GM19468 (cell line): ENCODE measurements around the gene ETFBKMT.
"Not testable (repeated sequence)": the region's sequence is repeated elsewhere in the genome, so short reads cannot be mapped to it uniquely, and the experiment has no call there.

ENCODE experiments used
- ATAC-seq: cut with Tn5 transposase; IDR thresholded peaks from one replicate; pipeline ENCODE4 v1.9.1; 2021; ENCODE audit warnings: mild to moderate bottlenecking, moderate library complexity, moderate number of reproducible peaks; ENCODE audit not compliant: unreplicated experiment; ENCODE audit errors: extremely low read depth

The ETFBKMT gene

DNA sequence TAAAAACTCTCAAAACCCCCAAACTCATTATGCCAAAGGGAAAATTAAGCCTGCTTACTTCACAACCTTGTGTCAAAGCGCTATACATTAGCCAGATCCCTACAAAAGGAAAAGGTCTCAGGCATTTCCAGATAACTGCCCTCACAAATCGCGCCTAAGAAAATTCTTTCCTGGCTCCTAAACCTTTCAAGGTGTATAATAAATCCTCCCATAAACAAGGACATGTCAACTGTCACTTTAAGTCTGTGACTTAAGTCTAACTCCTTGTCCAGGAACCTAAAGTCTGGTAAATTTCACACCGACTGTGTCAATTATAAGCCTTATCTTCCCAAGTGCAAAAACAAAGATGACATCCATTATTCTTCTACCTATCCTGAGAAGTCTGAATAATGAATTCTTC lies 4.3 kb upstream of the ETFBKMT start:
- no peak for ATAC-seq

DNA sequence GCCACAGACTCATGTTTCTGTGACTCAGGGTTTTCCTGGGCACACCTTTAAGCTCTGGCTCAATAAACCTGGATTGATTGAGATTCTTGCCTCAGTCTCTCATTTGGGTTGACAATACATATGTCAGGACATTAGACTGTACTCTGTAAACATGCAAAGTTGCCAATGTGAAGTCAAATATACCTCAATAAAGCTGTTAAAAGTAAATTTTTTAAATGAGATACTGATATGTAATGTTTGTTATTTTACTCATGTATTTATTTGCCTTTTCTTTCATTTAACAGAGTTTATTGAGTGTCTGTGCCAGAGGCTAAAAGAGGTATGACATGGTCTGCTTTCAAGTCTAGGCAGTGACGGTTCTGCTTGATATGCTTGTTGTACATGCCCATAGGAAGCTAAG lies 3.7 kb upstream of the ETFBKMT start:
- no peak for ATAC-seq

DNA sequence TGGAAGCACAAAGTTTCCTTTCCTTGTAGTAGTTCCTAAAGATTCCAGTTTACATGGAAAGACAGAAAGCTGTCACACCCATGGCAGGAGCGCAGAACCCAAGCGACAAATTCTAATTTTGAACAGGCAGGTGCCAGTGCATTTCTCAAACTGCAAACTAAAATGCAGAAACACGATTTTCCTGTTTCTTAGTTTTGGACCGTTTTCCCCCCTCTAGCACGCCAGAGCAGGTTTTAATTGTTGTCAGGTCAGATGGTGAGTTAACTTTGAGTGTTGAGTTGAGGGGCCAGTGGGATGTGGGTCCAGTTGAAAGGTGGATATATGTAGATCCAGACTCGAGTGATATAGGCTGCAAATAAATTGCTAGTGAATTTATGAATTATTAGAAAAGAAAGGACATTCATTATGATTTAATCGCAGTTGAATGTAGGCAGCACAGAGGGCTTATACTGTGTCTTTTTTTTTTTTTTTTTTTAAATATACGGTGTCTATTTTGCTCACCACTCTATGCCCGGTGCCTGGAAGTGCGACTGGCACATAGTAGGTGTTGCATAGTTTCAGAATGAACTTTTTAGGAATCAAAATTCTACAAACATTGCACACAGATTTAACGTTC lies 909 bp upstream of the ETFBKMT start:
- ATAC-seq: no peak

DNA sequence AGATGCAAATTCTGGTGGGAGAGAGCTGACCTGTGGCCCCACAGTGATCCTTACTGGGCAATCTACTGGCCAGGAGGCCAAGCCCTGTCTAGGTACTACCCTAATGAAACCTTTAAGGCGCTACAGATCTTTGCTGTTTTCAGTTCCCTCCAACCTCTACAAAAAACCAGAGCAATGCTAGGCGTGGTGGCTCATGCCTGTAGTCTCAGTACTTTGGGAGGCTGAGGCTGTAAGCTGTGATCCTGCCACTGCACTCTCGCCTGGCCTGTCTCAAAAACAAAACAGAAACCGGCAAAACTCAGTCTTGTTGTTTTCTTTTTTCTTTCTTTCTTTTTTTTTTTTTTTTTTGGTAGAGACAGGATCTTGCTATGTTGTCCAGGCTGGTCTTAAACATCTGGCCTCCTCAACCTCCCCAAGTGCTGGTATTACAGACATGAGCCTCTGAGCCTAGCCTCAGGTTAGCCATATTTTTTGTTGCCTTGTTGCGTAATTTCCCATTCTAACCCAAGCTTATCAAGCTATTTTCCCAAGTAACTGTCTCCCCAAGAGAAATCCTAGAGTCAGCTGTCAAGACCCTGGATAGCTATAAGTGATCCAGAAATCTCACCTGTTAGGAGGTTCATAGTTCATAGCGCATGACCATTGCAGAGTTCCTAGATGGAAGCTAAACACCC lies 2.8 kb downstream of the ETFBKMT start:
- no peak for ATAC-seq

DNA sequence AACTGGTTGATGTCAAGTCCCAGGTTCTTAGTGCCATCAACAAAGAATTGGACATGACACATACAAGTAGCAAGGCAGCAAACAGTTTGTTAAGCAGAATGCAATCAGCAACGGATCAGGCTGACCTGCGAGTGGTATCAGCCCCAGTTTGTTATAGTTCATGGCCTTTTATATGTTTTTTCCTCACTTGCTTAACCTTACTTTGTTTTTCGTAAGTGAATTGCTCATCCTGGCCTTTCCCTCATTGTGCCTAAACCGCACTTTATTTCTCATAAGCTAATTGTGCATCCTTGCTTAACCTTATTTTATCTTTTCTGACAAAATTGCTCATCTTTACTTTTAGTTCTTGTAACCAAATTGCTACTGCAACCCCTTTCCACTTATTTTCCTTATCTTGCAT lies 4.1 kb downstream of the ETFBKMT start:
- ATAC-seq: no peak

DNA sequence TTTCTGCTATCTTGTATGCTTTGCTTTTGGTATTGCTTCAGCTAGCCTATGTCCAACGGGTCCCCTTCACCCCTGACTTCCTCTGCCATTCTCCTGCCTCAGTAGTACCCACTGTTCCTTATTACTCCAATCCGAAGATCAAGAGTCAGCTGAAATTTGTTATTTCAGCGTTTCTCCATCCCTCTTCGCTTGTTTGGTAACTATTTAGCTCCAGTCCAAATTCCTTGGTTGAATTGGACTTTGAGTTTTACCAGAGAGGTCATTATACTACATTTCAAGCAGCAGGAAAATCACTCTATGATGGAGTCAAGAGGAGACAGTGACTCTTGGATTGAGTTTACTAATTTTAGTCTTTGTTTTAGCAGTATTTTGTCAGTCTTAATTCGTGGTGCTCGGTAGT lies 4.5 kb downstream of the ETFBKMT start:
- no peak for ATAC-seq

DNA sequence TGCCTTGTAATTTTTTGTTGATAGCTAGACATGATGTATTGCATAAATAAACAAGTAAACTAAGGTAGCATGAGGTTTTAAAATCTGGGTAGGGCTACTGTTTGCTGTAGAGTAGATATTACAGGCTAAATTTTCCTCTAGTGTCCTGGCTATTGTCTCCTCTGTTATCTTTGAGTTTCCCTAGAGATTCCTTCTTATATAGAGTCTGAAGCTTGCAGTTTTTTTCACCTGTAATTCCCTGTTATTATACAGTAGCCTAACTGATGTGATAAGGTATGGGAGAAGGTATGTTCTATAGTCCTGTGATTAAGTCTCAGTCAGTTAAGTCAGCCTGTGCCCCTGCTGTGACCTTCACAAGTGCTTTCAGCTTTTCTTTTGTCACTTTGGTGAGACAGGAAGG lies 9.5 kb downstream of the ETFBKMT start:
- no peak for ATAC-seq

DNA sequence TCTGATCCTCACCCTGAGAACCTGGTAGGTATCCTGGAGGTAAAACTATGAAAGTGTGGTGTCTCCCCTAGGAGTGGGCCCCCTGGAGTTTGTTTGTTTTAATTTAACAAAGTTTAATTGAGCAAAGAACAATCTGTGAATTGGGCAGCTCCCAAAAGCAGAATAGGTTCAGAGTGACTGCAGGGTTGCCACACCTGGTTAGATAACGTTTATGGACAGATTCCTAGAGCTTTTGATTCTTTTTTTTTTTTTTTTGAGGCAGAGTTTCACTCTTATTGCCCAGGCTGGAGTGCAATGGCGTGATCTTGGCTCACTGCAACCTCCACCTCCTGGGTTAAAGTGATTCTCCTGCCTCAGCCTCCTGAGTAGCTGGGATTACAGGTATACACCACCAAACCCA lies 10.1 kb downstream of the ETFBKMT start:
- ATAC-seq: not testable (repeated sequence)

DNA sequence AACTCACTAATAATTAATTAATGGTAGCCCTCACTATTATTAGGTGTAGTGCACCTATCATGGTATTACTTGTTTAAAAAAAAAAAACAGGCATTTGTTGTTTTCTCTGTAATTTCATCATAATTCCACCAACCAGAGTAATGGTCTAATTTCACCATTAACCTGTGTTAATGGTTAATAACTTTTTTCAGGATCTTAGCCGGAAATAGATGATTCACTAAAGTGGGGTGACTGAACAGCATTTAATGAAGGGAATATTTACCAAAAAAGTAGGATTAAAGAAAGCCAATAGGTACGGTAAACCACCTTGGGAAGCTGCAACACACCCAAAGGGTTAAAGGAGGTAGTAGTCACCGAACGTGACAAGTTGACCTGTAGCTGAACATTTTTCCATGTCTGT lies 13.0 kb downstream of the ETFBKMT start:
- no peak for ATAC-seq

DNA sequence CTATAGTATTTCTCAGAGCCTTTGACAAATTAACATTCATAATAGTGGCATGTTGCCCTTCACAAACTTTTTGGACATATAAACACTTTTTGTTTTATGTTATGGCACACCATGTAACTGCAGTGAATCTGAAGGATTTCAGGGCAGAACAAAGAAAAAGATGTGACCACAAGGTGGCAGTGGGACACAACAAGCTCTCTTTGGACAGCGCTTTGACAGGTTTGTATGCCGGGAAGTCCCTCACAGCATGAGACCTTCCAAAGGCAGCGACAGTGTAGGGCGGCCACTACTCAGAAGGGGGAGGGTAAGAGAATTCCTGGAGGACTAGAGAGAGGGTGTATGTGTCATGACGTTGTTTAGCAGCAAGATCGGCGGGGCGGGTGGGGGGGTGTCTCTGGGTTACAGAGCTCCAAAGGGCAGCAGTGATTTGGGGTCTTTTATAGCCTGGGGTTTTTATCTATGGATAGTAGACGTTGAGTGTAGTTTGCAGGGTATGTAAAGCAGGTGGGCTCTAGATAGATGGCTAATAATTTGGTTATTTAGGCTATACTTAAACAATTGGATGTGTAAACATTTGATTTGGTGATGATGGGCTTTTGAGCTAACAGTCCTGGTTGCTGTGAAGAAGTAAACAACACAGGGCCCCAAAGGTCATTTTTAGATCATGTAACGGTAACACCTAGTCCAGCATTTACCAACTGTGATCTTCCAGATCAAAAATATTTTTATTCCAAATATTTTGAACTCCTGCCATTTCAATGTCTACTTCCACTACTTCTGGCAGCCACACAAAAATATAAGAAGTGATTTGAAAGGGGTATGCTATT lies 22.9 kb downstream of the ETFBKMT start:
- ATAC-seq: no peak

DNA sequence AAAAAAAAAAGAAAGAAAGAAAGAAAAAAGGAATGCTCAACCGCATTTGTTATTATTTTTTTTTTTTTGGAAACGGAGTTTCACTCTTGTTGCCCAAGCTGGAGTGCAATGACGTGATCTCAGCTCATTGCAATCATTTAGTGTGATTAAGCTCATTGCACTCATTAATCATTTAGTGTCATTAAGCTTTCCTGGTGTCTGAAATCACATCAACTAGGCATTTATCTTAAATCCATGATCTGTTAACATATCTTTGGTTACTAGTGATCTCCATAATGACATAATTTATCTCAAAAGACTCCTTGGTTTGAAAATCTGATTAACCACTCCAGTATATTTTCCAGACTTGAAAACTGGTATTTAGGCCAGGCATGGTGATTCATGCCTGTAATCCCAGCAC lies 26.3 kb downstream of the ETFBKMT start:
- no peak for ATAC-seq

DNA sequence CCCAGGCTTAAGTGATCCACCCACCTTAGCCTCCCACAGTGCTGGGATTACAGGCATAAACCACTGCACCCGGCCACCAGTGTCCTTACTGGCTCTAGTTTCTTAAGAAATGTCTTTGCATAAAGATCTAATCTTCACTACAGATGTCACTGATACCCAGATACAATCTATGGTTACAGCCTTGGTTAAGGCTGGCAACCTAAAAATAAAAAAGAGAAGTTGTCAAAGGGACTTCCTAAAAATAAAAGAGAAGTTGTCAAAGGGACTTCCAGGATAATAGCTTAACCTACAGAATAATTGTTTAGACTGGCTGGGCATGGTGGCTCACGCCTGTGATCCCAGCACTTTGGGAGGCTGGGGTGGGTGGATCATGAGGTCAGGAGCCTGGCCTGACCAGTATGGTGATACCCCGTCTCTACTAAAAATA lies 27.6 kb downstream of the ETFBKMT start:
- no peak for ATAC-seq

DNA sequence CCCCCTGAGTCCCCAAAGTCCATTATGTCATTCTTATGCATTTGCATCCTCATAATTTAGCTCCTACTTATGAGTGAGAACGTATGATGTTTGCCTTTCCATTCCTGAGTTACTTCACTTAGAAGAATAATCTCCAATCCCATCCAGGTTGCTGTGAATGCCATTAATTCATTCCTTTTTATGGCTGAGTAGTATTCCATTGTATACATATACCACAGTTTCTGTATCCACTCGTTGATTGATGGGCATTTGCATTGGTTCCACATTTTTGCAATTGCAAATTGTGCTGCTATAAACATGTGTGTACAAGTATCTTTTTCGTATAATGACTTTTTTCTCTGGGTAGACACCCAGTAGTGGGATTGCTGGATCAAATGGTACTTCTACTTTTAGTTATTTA lies 30.4 kb downstream of the ETFBKMT start:
- ATAC-seq: not testable (repeated sequence)

DNA sequence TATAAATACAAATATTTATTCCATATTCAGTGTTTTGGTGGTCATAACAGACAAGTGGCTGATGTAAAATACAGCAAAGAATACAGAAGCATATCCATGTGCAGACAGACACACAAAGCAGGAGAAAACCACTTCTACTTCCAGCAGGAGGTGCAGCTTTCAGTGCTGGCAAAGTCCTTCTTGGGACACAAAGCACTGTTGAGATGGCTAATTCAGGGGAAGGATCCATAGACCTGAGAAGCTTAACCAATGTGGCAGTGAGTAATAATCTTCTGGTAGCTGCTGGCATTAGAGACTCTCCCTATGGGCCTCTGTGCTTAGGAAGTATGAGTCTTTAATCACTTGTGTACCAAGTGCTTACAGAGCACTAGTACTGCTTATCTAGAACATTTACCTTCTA lies 42.6 kb downstream of the ETFBKMT start:
- ATAC-seq: no peak

DNA sequence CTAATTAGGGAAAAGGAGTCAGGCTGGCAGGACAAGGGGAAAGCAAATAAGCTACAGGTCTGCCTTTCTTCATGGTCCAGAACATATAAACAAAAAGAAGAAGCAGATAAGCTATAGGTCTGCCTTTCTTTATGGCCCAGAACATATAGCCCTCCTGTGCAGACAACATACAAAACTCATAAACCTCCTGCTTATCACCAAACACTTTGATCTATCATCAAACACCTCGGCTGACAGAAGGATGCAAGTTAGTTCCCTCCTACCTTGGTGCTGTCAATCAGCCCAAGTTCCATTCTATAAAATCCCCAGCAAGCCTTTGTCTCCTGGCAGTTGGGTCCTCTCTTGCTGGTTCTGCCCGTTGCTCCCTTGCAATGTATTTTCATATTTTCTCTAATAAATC lies 46.1 kb downstream of the ETFBKMT start:
- ATAC-seq: no peak

DNA sequence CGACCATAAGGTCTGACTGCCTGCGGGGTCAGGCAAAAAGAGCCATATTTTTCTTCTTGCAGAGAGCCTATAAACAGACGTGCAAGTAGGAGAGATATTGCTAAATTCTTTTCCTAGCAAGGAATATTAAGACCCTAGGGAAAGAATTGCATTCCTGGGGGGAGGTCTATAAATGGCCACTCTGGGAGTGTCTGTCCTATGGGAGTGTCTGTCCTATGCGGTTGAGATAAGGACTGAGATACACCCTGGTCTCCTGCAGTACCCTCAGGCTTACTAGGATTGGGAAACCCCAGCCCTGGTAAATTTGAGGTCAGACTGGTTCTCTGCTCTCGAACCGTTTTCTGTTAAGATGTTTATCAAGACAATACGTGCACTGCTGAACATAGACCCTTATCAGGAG lies 48.6 kb downstream of the ETFBKMT start:
- ATAC-seq: not testable (repeated sequence)

DNA sequence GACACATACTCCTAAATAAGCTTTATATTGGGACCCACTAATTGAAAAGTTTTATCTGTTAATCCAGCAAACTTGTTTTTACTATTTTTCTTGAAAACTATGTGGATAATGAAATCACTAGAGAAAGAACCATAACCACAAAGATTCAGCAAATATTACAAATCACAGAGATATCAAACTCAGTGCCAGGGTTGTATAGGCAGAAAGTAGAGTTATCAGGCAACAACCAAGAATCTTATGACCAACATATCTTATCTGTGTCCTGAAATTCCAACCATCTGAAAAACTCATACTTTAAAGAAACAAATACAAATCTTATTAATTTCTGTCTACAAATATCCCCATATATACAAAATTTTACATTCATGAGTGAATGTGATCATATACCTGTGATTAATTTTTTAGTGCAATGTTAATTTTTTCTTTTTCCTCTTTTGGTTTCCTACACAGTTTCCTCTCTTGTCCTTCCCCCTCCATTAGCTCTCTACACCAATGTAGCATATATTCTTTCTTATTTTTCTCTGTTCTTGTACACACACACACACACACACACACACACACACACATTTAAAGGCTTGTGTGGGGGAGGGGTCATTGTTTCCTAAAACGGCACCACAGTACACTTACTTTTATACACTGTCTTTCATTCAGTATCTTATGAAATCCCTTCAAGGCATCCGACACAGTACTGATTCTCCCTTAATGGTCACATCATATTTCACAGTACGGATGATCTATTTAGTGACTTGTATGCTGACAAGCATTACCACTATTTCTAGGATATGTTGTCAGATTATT lies 50.7 kb downstream of the ETFBKMT start:
- ATAC-seq: no peak

DNA sequence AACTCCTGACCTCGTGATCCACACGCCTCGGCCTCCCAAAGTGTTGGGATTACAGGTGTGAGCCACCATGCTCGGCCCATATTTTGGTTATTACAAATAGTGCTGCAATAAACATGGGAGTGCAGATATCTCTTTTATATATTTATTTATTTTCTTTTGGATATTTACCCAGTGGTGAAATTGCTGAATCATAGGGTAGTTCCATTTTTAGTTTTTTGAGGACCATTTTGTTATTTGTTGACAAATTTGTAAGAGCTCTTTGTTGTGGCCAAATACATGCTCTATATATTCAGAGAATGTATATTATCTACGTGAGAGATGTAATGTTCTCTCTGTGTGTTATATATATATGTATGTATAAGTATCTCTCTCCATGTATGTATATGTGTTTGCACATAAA lies 53.4 kb downstream of the ETFBKMT start:
- no peak for ATAC-seq

DNA sequence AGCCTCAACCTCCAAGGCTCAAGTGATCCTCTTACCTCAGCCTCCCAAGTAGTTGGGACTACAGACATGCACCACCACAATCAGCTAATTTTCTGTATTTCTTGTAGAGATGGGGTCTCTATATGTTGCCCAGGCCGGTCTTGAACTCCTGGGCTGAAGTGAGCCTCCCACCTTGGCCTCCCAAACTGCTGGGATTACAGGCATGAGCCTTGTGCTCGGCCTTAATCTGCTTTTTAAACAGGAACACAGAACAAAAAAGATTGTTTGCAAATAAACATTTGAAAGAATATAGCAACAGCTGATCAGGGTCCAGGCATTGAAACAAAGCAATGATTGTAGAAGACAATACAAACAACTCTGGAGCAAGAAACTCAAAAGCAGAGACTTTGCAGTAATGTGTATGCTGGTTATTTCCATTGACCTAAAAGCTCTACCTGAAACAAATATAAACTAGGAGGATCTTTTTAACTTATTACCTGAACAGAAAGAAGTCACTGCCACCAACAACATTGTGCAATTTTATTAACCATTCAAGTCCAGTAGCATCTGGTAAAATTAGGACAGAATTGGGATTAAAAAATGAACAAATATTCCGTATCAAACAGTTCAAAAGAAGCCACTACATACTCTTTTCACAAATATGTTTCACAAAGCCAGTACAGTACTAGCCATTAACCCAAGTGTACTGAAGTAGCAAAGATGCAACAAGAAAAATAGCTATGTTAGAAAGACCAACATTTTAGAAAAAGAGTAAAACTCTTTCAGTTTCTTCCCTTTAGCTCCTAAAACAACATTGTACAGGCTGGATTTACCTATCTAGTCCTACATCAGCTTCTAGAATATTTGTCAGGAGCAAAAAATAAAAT lies 55.2 kb downstream of the ETFBKMT start:
- no peak for ATAC-seq
